Cardiac muscle cell (in vitro differentiated cells and primary cell): Measurements from ENCODE around the gene SLC30A4. TPM values are rescaled to one million over a fixed set of nuclear protein-coding genes. Genes with fewer than 3 reads are reported as not detected.

Experiments used
- DNase-seq, 2 donors: peaks; one replicate each; pipeline versions ENCODE4 v3.0.0 to v3.0.0-alpha.2; 2010 to 2017; ENCODE audit warnings: low read depth in 1 of 2, low spot score in 1 of 2
- H3K27ac ChIP-seq: fragments of 200-600 bp; sonication (generic); 2 replicates; pipeline ENCODE4 v1.5.1; 2016
- H3K27me3 ChIP-seq: fragments of 200-600 bp; sonication (generic); 2 replicates; pipeline ENCODE4 v1.6.0; 2016; ENCODE audit warnings: control low read depth
- H3K36me3 ChIP-seq: fragments of 200-600 bp; sonication (generic); 2 replicates; pipeline ENCODE4 v1.5.1; 2016; ENCODE audit warnings: control low read depth
- H3K4me1 ChIP-seq: fragments of 200-600 bp; sonication (generic); 2 replicates; pipeline ENCODE4 v1.8.1; 2017; ENCODE audit warnings: low read depth, mild to moderate bottlenecking, mixed run types
- H3K4me3 ChIP-seq: fragments of 200-600 bp; sonication (generic); 2 replicates; pipeline ENCODE4 v1.5.1; 2016; ENCODE audit warnings: mild to moderate bottlenecking
- H3K9me3 ChIP-seq: fragments of 200-600 bp; sonication (generic); 2 replicates; pipeline ENCODE4 v1.5.1; 2017; ENCODE audit warnings: low read depth, mild to moderate bottlenecking, control low read depth
- polyA plus RNA-seq: library from polyadenylated mRNA; unstranded; fragments of >200 nt; fragmentation: Nextera tagmentation; extraction: Ambion mirVana; gene quantifications from 2 replicates; pipeline ENCODE4 v1.2.1, GENCODE V29; 2016
- total RNA-seq: library from RNA; depleted of rRNA; stranded (reverse); fragments of >200 nt; gene quantifications from 2 replicates; pipeline ENCODE4 v1.2.3, GENCODE V29; 2016
- TF ChIP-seq, protein P1 (sequence below): IDR thresholded peaks from 2 replicates; pipeline ENCODE4 v1.5.1; 2012; ENCODE audit warnings: low read depth, mild to moderate bottlenecking, low read length

The SLC30A4 gene
- total and polyA plus RNA-seq, 2 experiments from 2014 or later = 1.4 to 3.1 TPM

DNA sequence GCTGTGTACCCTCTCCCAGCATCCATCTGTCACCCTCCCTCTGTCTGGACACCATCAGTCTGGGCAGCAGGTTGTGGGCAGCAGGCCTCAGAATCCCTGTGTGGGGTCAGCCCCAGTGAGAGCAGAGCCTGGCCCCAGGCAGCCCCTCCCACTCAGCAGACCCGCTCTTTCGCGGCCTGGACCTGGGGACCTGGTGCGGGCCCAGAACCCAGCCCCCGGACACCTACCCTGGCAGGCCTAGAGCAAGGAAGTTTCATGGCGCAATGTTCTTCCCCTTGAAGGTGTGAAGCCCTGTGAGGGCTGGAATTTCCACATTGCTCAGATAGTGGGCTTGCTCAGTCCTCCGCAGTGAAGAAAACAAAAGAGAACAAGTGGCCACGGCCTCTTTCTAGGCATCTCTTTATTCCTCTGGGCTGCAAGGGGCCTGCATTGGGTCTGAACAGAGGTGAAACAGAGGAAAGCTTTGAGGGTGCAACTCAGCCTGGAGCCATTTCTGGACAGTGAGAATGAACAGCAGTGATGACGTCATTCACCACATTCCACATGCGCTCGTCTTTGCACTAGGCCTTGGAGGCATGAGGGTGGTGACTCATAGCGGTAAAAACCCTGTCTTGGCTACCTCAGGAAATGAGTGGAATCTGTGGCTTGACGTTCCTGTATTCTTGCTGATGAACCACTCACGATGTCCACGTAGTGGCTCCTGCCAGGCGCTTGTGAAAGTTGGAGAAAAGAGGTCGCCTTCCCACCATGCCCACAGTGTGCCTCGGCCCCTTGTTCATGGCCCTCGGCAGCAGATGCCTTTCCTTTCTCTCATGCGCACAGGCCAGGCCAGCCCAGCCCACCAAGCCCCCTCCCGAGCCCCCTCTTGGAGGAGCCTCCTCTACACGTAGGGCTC lies 66.1 kb downstream of the SLC30A4 start:
- Histone ChIP-seq H3K9me3 (no peaks in the 10 kb centered on the region), H3K4me1 (peaks cover 6% of the 10 kb centered on the region), H3K27me3 (peaks cover 4% of the 10 kb centered on the region), H3K4me3 (no peak overlapping the region), H3K36me3 (no peaks in the 10 kb centered on the region), H3K27ac (no peak overlapping the region)
- DNase-seq = peak in 1 of 2 donors; percentile 99
- TF ChIP-seq, protein P1, sequence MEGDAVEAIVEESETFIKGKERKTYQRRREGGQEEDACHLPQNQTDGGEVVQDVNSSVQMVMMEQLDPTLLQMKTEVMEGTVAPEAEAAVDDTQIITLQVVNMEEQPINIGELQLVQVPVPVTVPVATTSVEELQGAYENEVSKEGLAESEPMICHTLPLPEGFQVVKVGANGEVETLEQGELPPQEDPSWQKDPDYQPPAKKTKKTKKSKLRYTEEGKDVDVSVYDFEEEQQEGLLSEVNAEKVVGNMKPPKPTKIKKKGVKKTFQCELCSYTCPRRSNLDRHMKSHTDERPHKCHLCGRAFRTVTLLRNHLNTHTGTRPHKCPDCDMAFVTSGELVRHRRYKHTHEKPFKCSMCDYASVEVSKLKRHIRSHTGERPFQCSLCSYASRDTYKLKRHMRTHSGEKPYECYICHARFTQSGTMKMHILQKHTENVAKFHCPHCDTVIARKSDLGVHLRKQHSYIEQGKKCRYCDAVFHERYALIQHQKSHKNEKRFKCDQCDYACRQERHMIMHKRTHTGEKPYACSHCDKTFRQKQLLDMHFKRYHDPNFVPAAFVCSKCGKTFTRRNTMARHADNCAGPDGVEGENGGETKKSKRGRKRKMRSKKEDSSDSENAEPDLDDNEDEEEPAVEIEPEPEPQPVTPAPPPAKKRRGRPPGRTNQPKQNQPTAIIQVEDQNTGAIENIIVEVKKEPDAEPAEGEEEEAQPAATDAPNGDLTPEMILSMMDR = no peak

DNA sequence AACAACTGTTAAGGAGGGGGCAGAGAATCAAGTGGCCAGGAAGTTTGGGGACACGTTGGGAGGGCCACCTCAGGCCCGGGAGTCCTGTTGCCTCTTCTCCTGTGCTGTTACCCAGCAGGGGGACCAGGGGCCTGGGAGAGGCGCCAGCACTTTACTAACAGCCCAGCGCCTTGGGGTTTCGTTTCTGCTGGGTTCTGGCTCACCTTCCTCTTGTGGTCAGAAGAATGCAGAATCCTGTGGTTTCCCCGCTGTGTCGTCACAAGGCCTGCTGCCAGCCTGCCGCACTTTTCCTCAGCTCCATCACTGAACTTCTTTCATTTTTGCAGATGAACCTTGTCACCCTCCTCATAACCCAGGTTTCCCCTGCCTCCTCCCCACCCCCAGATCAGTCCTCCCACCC lies 67.7 kb downstream of the SLC30A4 start:
- DNase-seq = peak in 1 of 2 donors; percentile 96
- Histone ChIP-seq H3K27me3 (peaks cover 4% of the 10 kb centered on the region), H3K9me3 (no peaks in the 10 kb centered on the region), H3K27ac (no peak overlapping the region), H3K4me1 (peaks cover 6% of the 10 kb centered on the region), H3K4me3 (no peak overlapping the region), H3K36me3 (no peaks in the 10 kb centered on the region)
- TF ChIP-seq, protein P1 = peak; percentile 30

DNA sequence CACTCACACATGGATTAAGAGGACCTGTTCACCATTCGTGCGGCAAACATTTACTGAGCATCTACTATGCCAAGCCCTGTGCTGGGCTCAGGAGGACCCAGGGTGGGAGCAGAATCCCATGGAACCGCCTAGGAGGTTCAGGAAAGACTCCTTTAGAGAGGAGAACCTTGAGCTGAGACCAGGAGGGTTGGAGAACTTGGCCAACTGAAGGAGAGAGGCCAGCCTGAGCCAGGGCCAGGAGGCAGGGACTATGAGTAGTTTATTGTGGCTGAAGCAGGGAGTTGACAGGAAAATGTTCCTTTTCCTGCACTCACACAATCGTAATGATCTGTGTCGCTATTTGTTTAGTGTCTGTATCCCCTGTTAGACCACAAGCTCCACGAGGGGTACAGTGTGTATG lies 71.3 kb downstream of the SLC30A4 start:
- Histone ChIP-seq H3K36me3 (no peaks in the 10 kb centered on the region), H3K4me3 (no peak overlapping the region), H3K9me3 (no peaks in the 10 kb centered on the region), H3K27me3 (no peaks in the 10 kb centered on the region), H3K4me1 (no peaks in the 10 kb centered on the region), H3K27ac (no peak overlapping the region)
- TF ChIP-seq, protein P1 = no peak
- DNase-seq = no peak

DNA sequence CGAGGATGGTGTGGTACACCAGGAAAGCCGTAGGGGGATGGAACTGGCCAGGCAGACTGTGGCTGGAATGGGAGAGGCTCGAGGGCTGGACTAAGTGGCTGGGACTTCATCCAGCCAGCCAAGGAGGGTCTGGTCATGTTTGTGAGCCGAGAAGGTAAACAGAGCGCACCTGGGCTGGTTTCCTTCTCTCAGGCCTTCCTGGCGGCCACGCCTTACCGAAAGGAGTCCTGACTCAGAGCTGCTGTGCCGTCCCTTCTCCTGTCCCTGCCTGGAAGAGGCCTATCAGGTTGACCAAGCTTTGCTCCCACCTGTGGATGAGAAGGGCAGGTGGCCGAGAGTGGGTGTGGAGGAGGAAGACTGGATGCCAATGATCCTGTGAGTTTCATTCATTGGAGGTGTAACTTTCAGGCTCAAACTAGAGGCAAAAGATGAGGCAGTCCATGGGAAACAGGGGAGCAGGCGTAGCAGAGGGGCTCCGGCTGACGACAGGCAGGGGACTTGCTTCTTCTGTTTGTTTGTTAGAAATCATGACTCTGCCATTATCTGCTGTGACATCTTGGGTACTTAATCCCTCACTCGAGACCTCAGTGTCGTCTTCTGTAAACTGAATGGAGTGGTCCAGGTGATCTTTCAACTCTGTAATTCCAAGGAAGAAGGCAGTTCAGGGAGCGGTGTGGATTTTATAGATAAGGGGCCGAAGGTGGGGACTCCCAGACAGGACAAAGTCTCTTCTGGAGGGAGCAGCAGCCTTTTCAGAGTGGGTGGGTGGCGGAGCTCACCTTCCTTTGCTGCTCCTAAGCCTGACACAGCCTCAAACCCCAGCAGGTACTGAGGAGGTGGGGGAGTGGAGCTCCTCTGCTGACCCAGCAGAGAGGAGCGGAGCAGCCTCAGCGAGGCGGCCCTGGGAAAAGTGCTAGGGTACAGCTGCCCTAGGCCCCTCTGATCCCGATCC lies 72.4 kb downstream of the SLC30A4 start:
- no peaks in the 10 kb centered on the region for H3K36me3 ChIP-seq
- no peaks in the 10 kb centered on the region for H3K27me3 ChIP-seq
- TF ChIP-seq, protein P1 = no peak
- H3K4me3 ChIP-seq = no peak overlapping the region
- no peaks in the 10 kb centered on the region for H3K9me3 ChIP-seq
- DNase-seq = no peak
- H3K27ac ChIP-seq = no peak overlapping the region
- no peaks in the 10 kb centered on the region for H3K4me1 ChIP-seq

DNA sequence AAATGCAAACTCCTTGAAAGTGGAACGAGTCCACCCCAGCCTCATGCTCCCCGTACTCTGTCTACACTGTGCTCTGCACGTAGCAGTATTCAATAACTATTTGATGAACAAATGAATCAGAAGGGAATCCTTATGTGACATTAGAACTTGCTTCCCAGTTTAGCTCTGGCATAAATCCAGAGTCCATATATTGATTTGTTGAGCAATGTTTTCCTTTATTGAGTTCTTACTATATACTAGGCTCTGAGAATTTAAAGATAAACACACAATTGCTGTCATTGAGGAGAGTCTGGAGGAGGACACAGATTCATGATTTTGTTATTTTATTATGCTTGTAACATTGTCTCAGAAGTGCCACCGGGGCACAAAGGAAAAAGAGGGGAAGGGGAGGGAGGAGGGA lies 73.2 kb downstream of the SLC30A4 start:
- no peak for DNase-seq
- H3K9me3 ChIP-seq = no peaks in the 10 kb centered on the region
- no peak overlapping the region for H3K4me3 ChIP-seq
- no peaks in the 10 kb centered on the region for H3K36me3 ChIP-seq
- TF ChIP-seq, protein P1 = no peak
- H3K27me3 ChIP-seq = no peaks in the 10 kb centered on the region
- H3K27ac ChIP-seq = no peak overlapping the region
- H3K4me1 ChIP-seq = no peaks in the 10 kb centered on the region
